HG02973 (cell line): ENCODE measurements around the gene TCHHL1.
A peak's percentile ranks its signal among the peaks of the same experiment; 100 is the strongest.

Experiments used
- ATAC-seq: cut with Tn5 transposase; IDR thresholded peaks from one replicate; pipeline ENCODE4 v1.9.1; 2021; ENCODE audit warnings: moderate library complexity; ENCODE audit not compliant: unreplicated experiment

TCHHL1 gene

GRCh38 chr1:152039886-152040285 lies 49.0 kb downstream of the TCHHL1 start:
- no peak for ATAC-seq

- ATAC-seq: no peak
Observed at GRCh38 chr1:152039461-152039860, 49.4 kb downstream of the TCHHL1 start.

- ATAC-seq: no peak
Observed at GRCh38 chr1:152038871-152039270, 50.0 kb downstream of the TCHHL1 start.

GRCh38 chr1:152036267-152037216 lies 52.3 kb downstream of the TCHHL1 start, which contains the start of gene S100A11:
Gene S100A11 (minus strand): TSS chr1:152037004. CDS start chr1:152036915, 89 bp downstream.
- ATAC-seq: no peak

- ATAC-seq: no peak
Observed at GRCh38 chr1:152035539-152036266, 53.2 kb downstream of the TCHHL1 start.

GRCh38 chr1:152034654-152035538 lies 54.0 kb downstream of the TCHHL1 start:
- ATAC-seq: peak; percentile 47

GRCh38 chr1:152034324-152034653 lies 54.6 kb downstream of the TCHHL1 start:
- ATAC-seq: peak; percentile 11
